ENCODE results near the gene KRT17. TPM values are rescaled to one million over a fixed set of nuclear protein-coding genes. Genes with fewer than 3 reads are reported as not detected.
"Not testable (repeated sequence)": the region's sequence is repeated elsewhere in the genome, so short reads cannot be mapped to it uniquely, and the experiment has no call there.

Gene KRT17
- polyA plus RNA-seq, 1 donor from 2014 or later, result not detected

GRCh38 chr17:41578971-41579370 lies 45.4 kb downstream of the KRT17 start:
- no peak overlapping the region for H3K9ac ChIP-seq (ENCODE audit: low read length)
- no peaks in the 10 kb centered on the region for H3K79me2 ChIP-seq (replicated peaks; ENCODE audit: insufficient read depth, low read length)
- no peak overlapping the region for H2AFZ ChIP-seq (ENCODE audit: low read depth, low read length)
- no peak overlapping the region for H3K4me2 ChIP-seq (ENCODE audit: low read length)
- H3K27ac ChIP-seq (ENCODE audit: low read length), result no peak overlapping the region
- H3K9me3 ChIP-seq (ENCODE audit: low read length), result no peaks in the 10 kb centered on the region
- no peak overlapping the region for H3K4me3 ChIP-seq (ENCODE audit: low read length)
- no peaks in the 10 kb centered on the region for H4K20me1 ChIP-seq (ENCODE audit: insufficient read depth)
- no peaks in the 10 kb centered on the region for H3F3A ChIP-seq (ENCODE audit: insufficient read depth, low read length, poor library complexity, severe bottlenecking)
- no peaks in the 10 kb centered on the region for H3K36me3 ChIP-seq (ENCODE audit: insufficient read depth, low read length)
- H3K9me2 ChIP-seq (ENCODE audit: insufficient read depth, low read length), result no peaks in the 10 kb centered on the region
- no peaks in the 10 kb centered on the region for H3K27me3 ChIP-seq (ENCODE audit: insufficient read depth, low read depth, low read length)
- TF ChIP-seq TAF1 (IDR thresholded peaks at IDR 0.05; ENCODE audit: low read depth), result no peak
- TF ChIP-seq RAD21 (conservative IDR thresholded peaks at IDR 0.05), result no peak
- TF ChIP-seq, protein P1, sequence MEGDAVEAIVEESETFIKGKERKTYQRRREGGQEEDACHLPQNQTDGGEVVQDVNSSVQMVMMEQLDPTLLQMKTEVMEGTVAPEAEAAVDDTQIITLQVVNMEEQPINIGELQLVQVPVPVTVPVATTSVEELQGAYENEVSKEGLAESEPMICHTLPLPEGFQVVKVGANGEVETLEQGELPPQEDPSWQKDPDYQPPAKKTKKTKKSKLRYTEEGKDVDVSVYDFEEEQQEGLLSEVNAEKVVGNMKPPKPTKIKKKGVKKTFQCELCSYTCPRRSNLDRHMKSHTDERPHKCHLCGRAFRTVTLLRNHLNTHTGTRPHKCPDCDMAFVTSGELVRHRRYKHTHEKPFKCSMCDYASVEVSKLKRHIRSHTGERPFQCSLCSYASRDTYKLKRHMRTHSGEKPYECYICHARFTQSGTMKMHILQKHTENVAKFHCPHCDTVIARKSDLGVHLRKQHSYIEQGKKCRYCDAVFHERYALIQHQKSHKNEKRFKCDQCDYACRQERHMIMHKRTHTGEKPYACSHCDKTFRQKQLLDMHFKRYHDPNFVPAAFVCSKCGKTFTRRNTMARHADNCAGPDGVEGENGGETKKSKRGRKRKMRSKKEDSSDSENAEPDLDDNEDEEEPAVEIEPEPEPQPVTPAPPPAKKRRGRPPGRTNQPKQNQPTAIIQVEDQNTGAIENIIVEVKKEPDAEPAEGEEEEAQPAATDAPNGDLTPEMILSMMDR (IDR thresholded peaks at IDR 0.05; ENCODE audit: poor library complexity, severe bottlenecking), result no peak
- TF ChIP-seq MXI1 (conservative IDR thresholded peaks at IDR 0.05; ENCODE audit: poor library complexity, severe bottlenecking), result no peak
- TF ChIP-seq SMC3 (conservative IDR thresholded peaks at IDR 0.05; ENCODE audit: poor library complexity), result no peak
- no peak for TF ChIP-seq EP300 (conservative IDR thresholded peaks at IDR 0.05; ENCODE audit: poor library complexity, severe bottlenecking)
- TF ChIP-seq EZH2 (IDR thresholded peaks at IDR 0.05; ENCODE audit: borderline replicate concordance, insufficient read depth, low read length, poor library complexity, severe bottlenecking), result no peak
- TF ChIP-seq, protein P2, sequence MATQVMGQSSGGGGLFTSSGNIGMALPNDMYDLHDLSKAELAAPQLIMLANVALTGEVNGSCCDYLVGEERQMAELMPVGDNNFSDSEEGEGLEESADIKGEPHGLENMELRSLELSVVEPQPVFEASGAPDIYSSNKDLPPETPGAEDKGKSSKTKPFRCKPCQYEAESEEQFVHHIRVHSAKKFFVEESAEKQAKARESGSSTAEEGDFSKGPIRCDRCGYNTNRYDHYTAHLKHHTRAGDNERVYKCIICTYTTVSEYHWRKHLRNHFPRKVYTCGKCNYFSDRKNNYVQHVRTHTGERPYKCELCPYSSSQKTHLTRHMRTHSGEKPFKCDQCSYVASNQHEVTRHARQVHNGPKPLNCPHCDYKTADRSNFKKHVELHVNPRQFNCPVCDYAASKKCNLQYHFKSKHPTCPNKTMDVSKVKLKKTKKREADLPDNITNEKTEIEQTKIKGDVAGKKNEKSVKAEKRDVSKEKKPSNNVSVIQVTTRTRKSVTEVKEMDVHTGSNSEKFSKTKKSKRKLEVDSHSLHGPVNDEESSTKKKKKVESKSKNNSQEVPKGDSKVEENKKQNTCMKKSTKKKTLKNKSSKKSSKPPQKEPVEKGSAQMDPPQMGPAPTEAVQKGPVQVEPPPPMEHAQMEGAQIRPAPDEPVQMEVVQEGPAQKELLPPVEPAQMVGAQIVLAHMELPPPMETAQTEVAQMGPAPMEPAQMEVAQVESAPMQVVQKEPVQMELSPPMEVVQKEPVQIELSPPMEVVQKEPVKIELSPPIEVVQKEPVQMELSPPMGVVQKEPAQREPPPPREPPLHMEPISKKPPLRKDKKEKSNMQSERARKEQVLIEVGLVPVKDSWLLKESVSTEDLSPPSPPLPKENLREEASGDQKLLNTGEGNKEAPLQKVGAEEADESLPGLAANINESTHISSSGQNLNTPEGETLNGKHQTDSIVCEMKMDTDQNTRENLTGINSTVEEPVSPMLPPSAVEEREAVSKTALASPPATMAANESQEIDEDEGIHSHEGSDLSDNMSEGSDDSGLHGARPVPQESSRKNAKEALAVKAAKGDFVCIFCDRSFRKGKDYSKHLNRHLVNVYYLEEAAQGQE (IDR thresholded peaks at IDR 0.05; ENCODE audit: borderline replicate concordance), result no peak
- no peak for TF ChIP-seq POLR2AphosphoS5 (IDR thresholded peaks at IDR 0.05)

DNA sequence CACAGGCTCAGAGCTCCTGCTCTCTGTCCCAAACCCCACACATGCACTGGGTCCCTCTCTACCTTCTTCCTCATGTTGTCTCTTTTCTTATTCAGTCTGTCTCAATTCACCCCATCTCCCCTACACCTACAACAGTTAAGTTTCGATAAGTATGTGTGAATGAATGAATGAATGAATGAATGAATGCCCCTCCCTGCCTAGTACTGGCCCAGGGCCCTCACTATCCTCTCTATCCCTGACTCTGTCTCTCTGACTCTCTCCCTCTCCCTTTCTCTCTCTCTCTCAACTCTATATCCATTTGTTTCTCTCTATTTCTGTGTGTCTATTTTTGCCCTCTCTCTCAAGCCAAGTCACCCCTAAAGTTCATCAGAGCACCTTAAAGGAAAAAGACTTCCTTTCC lies 45.8 kb downstream of the KRT17 start:
- no peaks in the 10 kb centered on the region for H3K9me3 ChIP-seq (ENCODE audit: low read length)
- H3K4me2 ChIP-seq (ENCODE audit: low read length), result no peak overlapping the region
- TF ChIP-seq POLR2AphosphoS5 (IDR thresholded peaks at IDR 0.05), result no peak
- TF ChIP-seq SMC3 (conservative IDR thresholded peaks at IDR 0.05; ENCODE audit: poor library complexity), result no peak
- TF ChIP-seq, protein P1 (IDR thresholded peaks at IDR 0.05; ENCODE audit: poor library complexity, severe bottlenecking), result no peak
- no peak for TF ChIP-seq EZH2 (IDR thresholded peaks at IDR 0.05; ENCODE audit: borderline replicate concordance, insufficient read depth, low read length, poor library complexity, severe bottlenecking)
- no peak for TF ChIP-seq TAF1 (IDR thresholded peaks at IDR 0.05; ENCODE audit: low read depth)

DNA sequence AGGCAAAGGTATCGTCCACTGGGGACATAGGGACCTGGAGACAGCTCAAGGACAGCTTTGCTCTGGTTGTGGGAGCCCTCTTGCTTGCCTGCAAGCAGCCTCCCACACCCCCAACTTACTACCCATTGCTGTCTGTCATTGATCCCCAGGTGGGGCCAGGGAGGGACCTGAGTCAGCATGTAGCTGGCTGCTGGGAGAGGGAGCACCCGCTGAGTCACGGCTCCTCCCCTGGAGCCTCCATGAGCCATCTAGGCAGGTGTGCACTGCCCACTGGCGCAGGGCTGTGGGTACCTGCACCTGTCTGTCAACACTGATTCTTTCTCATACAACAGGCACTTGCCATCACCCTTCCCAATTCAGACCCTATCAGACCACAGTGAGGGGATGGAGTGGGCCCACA lies 47.6 kb downstream of the KRT17 start:
- H4K20me1 ChIP-seq (ENCODE audit: insufficient read depth); H3F3A ChIP-seq (ENCODE audit: insufficient read depth, low read length, poor library complexity, severe bottlenecking); H3K9me3 ChIP-seq (ENCODE audit: low read length); H3K9ac ChIP-seq (ENCODE audit: low read length); H3K27ac ChIP-seq (ENCODE audit: low read length); H3K36me3 ChIP-seq (ENCODE audit: insufficient read depth, low read length); H3K79me2 ChIP-seq (replicated peaks; ENCODE audit: insufficient read depth, low read length); H3K9me2 ChIP-seq (ENCODE audit: insufficient read depth, low read length); H3K27me3 ChIP-seq (ENCODE audit: insufficient read depth, low read depth, low read length); H3K4me2 ChIP-seq (ENCODE audit: low read length); H2AFZ ChIP-seq (ENCODE audit: low read depth, low read length); H3K4me3 ChIP-seq (ENCODE audit: low read length): not testable (repeated sequence)

More for the DNA sequence above, 45.8 kb downstream of the KRT17 start:
- H4K20me1 ChIP-seq (ENCODE audit: insufficient read depth), result no peaks in the 10 kb centered on the region
- no peaks in the 10 kb centered on the region for H3K79me2 ChIP-seq (replicated peaks; ENCODE audit: insufficient read depth, low read length)
- H3K9me2 ChIP-seq (ENCODE audit: insufficient read depth, low read length), result no peaks in the 10 kb centered on the region
- H3K36me3 ChIP-seq (ENCODE audit: insufficient read depth, low read length), result no peaks in the 10 kb centered on the region
- H3K27me3 ChIP-seq (ENCODE audit: insufficient read depth, low read depth, low read length), result no peaks in the 10 kb centered on the region
- no peak overlapping the region for H3K27ac ChIP-seq (ENCODE audit: low read length)
- no peak overlapping the region for H3K9ac ChIP-seq (ENCODE audit: low read length)
- H2AFZ ChIP-seq (ENCODE audit: low read depth, low read length), result no peak overlapping the region
- no peaks in the 10 kb centered on the region for H3F3A ChIP-seq (ENCODE audit: insufficient read depth, low read length, poor library complexity, severe bottlenecking)
- H3K4me3 ChIP-seq (ENCODE audit: low read length), result no peak overlapping the region

All from neural cell (in vitro differentiated cells).